GM12878 (cell line): ENCODE data around the gene CTPS1. TPM values are rescaled to one million over a fixed set of nuclear protein-coding genes. Genes with fewer than 3 reads are reported as not detected.

ENCODE experiments used
- ATAC-seq: fragments of 200-7000 bp; cut with Tn5 transposase; 3 replicates; pipeline ENCODE4 v1.9.1; 2020; ENCODE audit warnings: mild to moderate bottlenecking, moderate library complexity
- BruUV-seq: library from RNA; stranded (reverse); fragments of 400-500 nt; replicated peaks from 2 replicates; lab custom pipeline; 2021; lab: Mats Ljungman, UMichigan
- CTCF ChIA-PET: fragments of 300-600 bp; sonication (Branson Sonifier 250); formaldehyde crosslinking; extraction: SDS; loops from one replicate; lab custom pipeline; 2021; ENCODE audit warnings: inconsistent platforms; lab: Yijun Ruan, JAX
- POLR2A ChIA-PET: fragments of 350-600 bp; formaldehyde crosslinking; extraction: SDS; loops from one replicate; lab custom pipeline; 2021; ENCODE audit warnings: inconsistent platforms; lab: Charles Lee
- RAD21 ChIA-PET: fragments of 300-600 bp; sonication (Branson Sonifier 250); formaldehyde crosslinking; loops from one replicate; lab custom pipeline; 2023; ENCODE audit warnings: antibody characterized with exemption; ENCODE audit not compliant: unreplicated experiment; lab: Charles Lee
- SMC1A ChIA-PET: fragments of 300-600 bp; sonication (Branson Sonifier 250); formaldehyde crosslinking; loops from one replicate; lab custom pipeline; 2023; ENCODE audit not compliant: unreplicated experiment, uncharacterized antibody; lab: Charles Lee
- DNase-seq: peaks from one replicate; pipeline ENCODE4 v3.0.0-alpha.2; 2011; ENCODE audit warnings: low read depth, low spot score
- FAIRE-seq: peaks from 3 replicates; lab custom pipeline; 2011; peaks lifted over from hg19 to GRCh38; lab: Jason Lieb, UNC
- H2AFZ ChIP-seq: 2 replicates; pipeline ENCODE4 v1.6.0; 2011; ENCODE audit warnings: low read depth, low read length, control low read depth; ENCODE audit not compliant: control insufficient read depth
- H3K27ac ChIP-seq: 2 replicates; pipeline ENCODE4 v1.5.1; 2011; ENCODE audit warnings: control low read depth; ENCODE audit not compliant: control insufficient read depth, insufficient read depth
- H3K27me3 ChIP-seq, 2 experiments: replicated peaks in 1 of 2; 2 replicates each; pipeline versions ENCODE4 v1.6.0 to v1.6.1; 2011; ENCODE audit warnings: low read length in 1 of 2; ENCODE audit not compliant: control insufficient read depth in 2 of 2, insufficient read depth in 2 of 2
- H3K36me3 ChIP-seq, 2 experiments: 2 replicates each; pipeline ENCODE4 v1.5.1; 2011; ENCODE audit warnings: low read length in 1 of 2; ENCODE audit not compliant: control insufficient read depth in 2 of 2, insufficient read depth in 2 of 2
- H3K4me1 ChIP-seq: 2 replicates; pipeline ENCODE4 v1.6.1; 2011; ENCODE audit warnings: mild to moderate bottlenecking, low read length, moderate library complexity, mixed read lengths; ENCODE audit not compliant: control insufficient read depth, insufficient read depth
- H3K4me2 ChIP-seq: 2 replicates; pipeline ENCODE4 v1.6.0; 2011; ENCODE audit warnings: control low read depth; ENCODE audit not compliant: control insufficient read depth, insufficient read depth
- H3K4me3 ChIP-seq: fragments of 200-600 bp; sonication (generic); 2 replicates; pipeline ENCODE4 v1.5.1; 2016
- H3K79me2 ChIP-seq: 2 replicates; pipeline ENCODE4 v1.6.0; 2011; ENCODE audit warnings: low read length; ENCODE audit not compliant: control insufficient read depth, insufficient read depth
- H3K9ac ChIP-seq: 2 replicates; pipeline ENCODE4 v1.8.0; 2011; ENCODE audit warnings: low read length, control low read depth, mixed read lengths; ENCODE audit not compliant: control insufficient read depth, insufficient read depth
- H3K9me3 ChIP-seq: replicated peaks from 3 replicates; pipeline ENCODE4 v1.5.1; 2011; ENCODE audit warnings: mild to moderate bottlenecking, low read length; ENCODE audit not compliant: control insufficient read depth, insufficient read depth
- H4K20me1 ChIP-seq: 2 replicates; pipeline ENCODE4 v1.6.0; 2011; ENCODE audit not compliant: control insufficient read depth, insufficient read depth
- BHLHE40 ChIP-seq, 2 experiments: fragments of 450-650 bp in 1 of 2; IDR thresholded peaks; 2 replicates each; pipeline ENCODE4 v1.6.1; 2011 to 2017; ENCODE audit warnings: low read depth in 2 of 2, borderline replicate concordance in 1 of 2, improper control_type of control experiment in 1 of 2, low read length in 1 of 2, mild to moderate bottlenecking in 1 of 2
- BMI1 ChIP-seq: fragments of 450-650 bp; IDR thresholded peaks from 2 replicates; pipeline ENCODE4 v1.6.1; 2016; ENCODE audit warnings: mild to moderate bottlenecking, moderate library complexity, borderline replicate concordance
- CHD2 ChIP-seq: IDR thresholded peaks from 2 replicates; pipeline ENCODE4 v1.6.1; 2011; ENCODE audit warnings: low read depth, low read length, improper control_type of control experiment, borderline replicate concordance
- EZH2 ChIP-seq: IDR thresholded peaks from 2 replicates; pipeline ENCODE4 v1.6.1; 2012; ENCODE audit warnings: low read depth, mild to moderate bottlenecking, control low read depth, inconsistent platforms, low read length, borderline replicate concordance; ENCODE audit not compliant: control insufficient read depth
- FOS ChIP-seq: IDR thresholded peaks from 3 replicates; pipeline ENCODE4 v1.6.1; 2011; ENCODE audit warnings: borderline replicate concordance; ENCODE audit not compliant: insufficient read length; ENCODE audit errors: extremely low read depth
- KAT2A ChIP-seq: conservative IDR thresholded peaks from 2 replicates; pipeline ENCODE4 v1.6.1; 2011; ENCODE audit warnings: low read depth, low read length; ENCODE audit not compliant: control insufficient read depth
- MTA2 ChIP-seq: fragments of 450-650 bp; IDR thresholded peaks from 2 replicates; pipeline ENCODE4 v1.6.1; 2016; ENCODE audit warnings: low read depth, mild to moderate bottlenecking, moderate library complexity
- NFXL1 ChIP-seq: fragments of 450-650 bp; IDR thresholded peaks from 2 replicates; pipeline ENCODE4 v1.6.1; 2017; ENCODE audit warnings: antibody characterized with exemption, mild to moderate bottlenecking, borderline replicate concordance
- PAX8 ChIP-seq: fragments of 450-650 bp; IDR thresholded peaks from 2 replicates; pipeline ENCODE4 v1.6.1; 2017; ENCODE audit warnings: mild to moderate bottlenecking, moderate library complexity
- RCOR1 ChIP-seq: conservative IDR thresholded peaks from 2 replicates; pipeline ENCODE4 v1.6.1; 2012; ENCODE audit warnings: low read depth, low read length, improper control_type of control experiment
- SMC3 ChIP-seq: IDR thresholded peaks from 2 replicates; pipeline ENCODE4 v1.6.1; 2011; ENCODE audit warnings: low read length, improper control_type of control experiment, borderline replicate concordance
- SUPT20H ChIP-seq: IDR thresholded peaks from 2 replicates; pipeline ENCODE4 v1.6.1; 2011; ENCODE audit warnings: low read depth, mild to moderate bottlenecking, low read length, moderate library complexity, borderline replicate concordance; ENCODE audit not compliant: control insufficient read depth
- WGBS: methylation state at CpG from one replicate; pipeline ENCODE4 v1.1.6; 2016; ENCODE audit warnings: low lambda C conversion rate; ENCODE audit not compliant: insufficient replicate concordance, insufficient coverage; ENCODE audit errors: missing lambda C conversion rate; 5-methylcytosine and 5-hydroxymethylcytosine counted together
- in situ Hi-C: fragments of 300-500 bp; cut with MboI; formaldehyde crosslinking; loops from 9 replicates; pipeline ENCODE4 v1.14.3; 2018; ENCODE audit warnings: mixed read lengths
- intact Hi-C: fragments of 100-400 bp; cut with micrococcal nuclease; formaldehyde crosslinking; loops from one replicate; pipeline ENCODE4 v1.14.2; 2022; ENCODE audit not compliant: unreplicated experiment
- polyA plus RNA-seq, 11 experiments: library from polyadenylated mRNA; depleted of rRNA in 4 of 11; unstranded in 6 of 11; stranded (reverse) in 5 of 11; fragments of >200 nt; fragmentation: Nextera tagmentation in 4 of 11; fragmentation: Illumina TruSeq in 1 of 11; extraction: Ambion mirVana in 4 of 11; extraction: Trizol in 1 of 11; gene quantifications; 1 replicate in 1 of 11; 2 replicates in 10 of 11; pipeline versions ENCODE4 v1.2.1 to v1.2.3, GENCODE V29; 2011 to 2016; ENCODE audit warnings: inconsistent platforms in 2 of 11, missing spikeins in 2 of 11, low read depth in 1 of 11
- total RNA-seq, 4 experiments: library from RNA; depleted of rRNA in 3 of 4; stranded (reverse); fragments of >200 nt in 3 of 4; fragmentation: Illumina TruSeq in 1 of 4; extraction: Trizol in 1 of 4; gene quantifications; 2 replicates each; pipeline versions ENCODE4 v1.2.1 to v1.2.3, GENCODE V29; 2013 to 2021
- TF ChIP-seq, protein P1 (sequence below): IDR thresholded peaks from 2 replicates; pipeline ENCODE4 v1.6.1; 2012; ENCODE audit warnings: low read depth, low read length, improper control_type of control experiment

The CTPS1 gene
- total and polyA plus RNA-seq, 10 of the 15 experiments (the other 5 are each of a cell fraction or from before 2014, with no cell fraction given) = 27.5 to 106 (median 62.8) TPM

DNA sequence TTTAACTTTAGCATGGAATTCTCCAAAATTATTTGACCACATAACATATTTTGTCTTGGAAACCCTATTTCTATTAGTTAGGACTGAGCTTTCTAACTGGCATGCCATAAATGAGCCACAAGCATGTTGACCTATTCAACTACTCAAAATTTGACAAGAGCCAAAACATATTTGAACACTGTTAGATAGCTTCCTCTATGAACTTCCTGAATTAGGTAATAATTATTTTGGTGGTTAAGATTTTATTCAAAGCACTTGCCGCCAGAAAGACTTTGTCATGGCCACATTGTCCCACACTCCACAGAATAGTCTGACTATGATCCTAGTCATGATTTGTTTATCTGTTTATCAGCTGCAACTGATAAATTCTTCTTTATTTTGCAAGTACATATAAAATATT lies 23.1 kb upstream of the CTPS1 start:
- Histone ChIP-seq H4K20me1 (no peaks in the 10 kb centered on the region), H3K27me3 (no peaks in the 10 kb centered on the region; a peak in 1 of 4 replicates), H3K4me2 (no peak overlapping the region), H3K4me1 (no peaks in the 10 kb centered on the region), H3K9ac (no peak overlapping the region), H2AFZ (no peak overlapping the region), H3K79me2 (no peaks in the 10 kb centered on the region), H3K36me3 (no peaks in the 10 kb centered on the region), H3K9me3 (no peaks in the 10 kb centered on the region), H3K4me3 (no peak overlapping the region), H3K27ac (no peak overlapping the region)
- CTCF ChIA-PET = interaction anchor here (0.7 to 10.1 kb wide), 3 partner anchors 11 to 183 kb away, joined by 3 to 128 read pairs (median 3); no protein-coding TSS in a partner anchor
- intact Hi-C loops (no loop called here), in situ Hi-C loops (loop anchor here (10.0 kb wide), 1 partner anchor 342 kb away; no protein-coding TSS in a partner anchor)
- ATAC-seq (no peak; the same call in none of the 3 replicates), FAIRE-seq (no peak), DNase-seq (no peak)
- no peak for TF ChIP-seq MTA2
- TF ChIP-seq RCOR1 = no peak
- no peak for TF ChIP-seq BMI1
- TF ChIP-seq KAT2A = no peak
- TF ChIP-seq PAX8 = no peak
- no peak for TF ChIP-seq BHLHE40 (IDR thresholded peaks at IDR 0.05; ENCODE audit: borderline replicate concordance in 1 of 2, low read depth in 2 of 2, low read length in 1 of 2)
- TF ChIP-seq, protein P1, sequence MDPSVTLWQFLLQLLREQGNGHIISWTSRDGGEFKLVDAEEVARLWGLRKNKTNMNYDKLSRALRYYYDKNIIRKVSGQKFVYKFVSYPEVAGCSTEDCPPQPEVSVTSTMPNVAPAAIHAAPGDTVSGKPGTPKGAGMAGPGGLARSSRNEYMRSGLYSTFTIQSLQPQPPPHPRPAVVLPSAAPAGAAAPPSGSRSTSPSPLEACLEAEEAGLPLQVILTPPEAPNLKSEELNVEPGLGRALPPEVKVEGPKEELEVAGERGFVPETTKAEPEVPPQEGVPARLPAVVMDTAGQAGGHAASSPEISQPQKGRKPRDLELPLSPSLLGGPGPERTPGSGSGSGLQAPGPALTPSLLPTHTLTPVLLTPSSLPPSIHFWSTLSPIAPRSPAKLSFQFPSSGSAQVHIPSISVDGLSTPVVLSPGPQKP = no peak
- TF ChIP-seq SUPT20H = no peak
- no peak for TF ChIP-seq SMC3
- no peak for TF ChIP-seq CHD2
- TF ChIP-seq EZH2 = no peak
- no peak for TF ChIP-seq FOS
- TF ChIP-seq NFXL1 = no peak
- RAD21 ChIA-PET = interaction anchor here (1.1 kb wide), 1 partner anchor 23 kb away, joined by 4 read pairs; the partner anchor contains the start of gene CTPS1
- BruUV-seq = no TSS peak
- SMC1A ChIA-PET = interaction anchor here (0.7 to 15.8 kb wide), 2 partner anchors 18 to 102 kb away, joined by 3 to 197 read pairs; partner anchors contain the start of gene CITED4
- 0% methylated on average over 1 of the region's 1 CpG for WGBS
- POLR2A ChIA-PET = interaction anchor here (0.6 kb wide), 1 partner anchor 29 kb away, joined by 8 read pairs; no protein-coding TSS in a partner anchor
